Stimulated activated CD8-positive, alpha-beta memory T cell treated with anti-CD3 and anti-CD28 coated beads, Interleukin-7, amount 100 ng/mL, for 24 hours (primary cell): ENCODE measurements around the gene KDM2B.
"Not testable (repeated sequence)": the region's sequence is repeated elsewhere in the genome, so short reads cannot be mapped to it uniquely, and the experiment has no call there.

Experiments used
- DNase-seq: peaks from one replicate; pipeline ENCODE4 v3.0.0-alpha.2; 2020; ENCODE audit warnings: low read depth

KDM2B gene

DNA sequence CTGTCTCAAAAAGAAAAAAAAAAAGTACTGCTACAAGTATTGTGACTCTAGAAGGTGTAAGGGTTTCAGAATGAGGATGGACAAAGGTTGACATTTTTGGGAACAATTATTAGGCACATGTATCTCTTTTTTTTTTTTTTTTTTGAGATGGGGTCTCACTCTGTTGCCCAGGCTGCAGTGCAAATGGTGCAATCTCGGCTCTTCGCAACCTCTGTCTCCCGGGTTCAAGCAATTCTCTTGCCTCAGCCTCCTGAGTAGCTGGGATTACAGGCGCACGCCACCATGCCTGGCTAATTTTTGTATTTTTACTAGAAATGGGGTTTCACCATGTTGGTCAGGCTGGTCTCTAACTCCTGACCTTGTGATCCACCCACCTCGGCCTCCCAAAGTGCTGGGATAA is 195.9 kb downstream of the KDM2B start:
- DNase-seq = not testable (repeated sequence)

DNA sequence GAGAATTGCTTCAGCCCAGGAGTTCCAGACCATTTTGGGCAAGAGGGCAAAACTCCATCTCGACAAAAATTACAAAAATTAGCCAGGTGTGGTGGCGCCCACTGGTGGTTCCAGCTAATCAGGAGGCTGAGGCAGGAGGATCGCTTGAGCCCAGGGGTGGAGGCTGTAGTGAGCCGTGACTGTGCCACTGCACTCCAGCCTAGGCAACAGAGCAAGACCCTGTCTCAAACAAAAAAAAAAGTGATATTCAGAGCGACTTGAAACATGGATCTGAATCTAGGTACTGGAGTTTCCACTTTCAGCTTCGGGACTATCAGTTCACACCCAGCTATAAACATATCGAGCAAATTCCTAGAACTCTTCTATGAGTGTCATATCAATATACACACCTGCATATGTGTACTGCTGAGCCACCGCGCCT is 197.2 kb downstream of the KDM2B start:
- DNase-seq = no peak

DNA sequence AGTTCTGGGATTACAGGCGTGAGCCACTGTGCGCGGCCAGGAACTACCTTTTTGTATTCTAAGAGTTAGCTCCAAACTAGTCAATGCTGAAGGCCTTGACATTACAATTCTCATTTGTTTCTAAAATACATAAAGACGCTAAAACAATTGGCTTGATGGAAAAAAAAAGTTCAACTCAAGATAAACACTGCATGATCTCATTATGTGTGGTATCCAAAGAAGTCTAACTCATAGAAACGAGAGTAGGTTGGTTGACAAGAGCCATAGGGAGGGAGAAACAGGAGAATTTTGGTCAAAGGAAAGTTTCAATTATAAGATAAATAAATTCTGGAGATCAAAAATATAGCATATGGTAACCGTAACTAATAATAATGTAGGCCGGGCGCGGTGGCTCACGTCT is 200.9 kb downstream of the KDM2B start:
- DNase-seq = no peak
